ENCODE measurements around the gene SLC35G6.

SLC35G6 gene

GRCh38 chr17:7444682-7445618 lies 36.3 kb upstream of the SLC35G6 start, which contains the start of gene CHRNB1:
TSS of gene CHRNB1 (plus strand) at chr17:7445061. CDS start at chr17:7445128, 67 bp downstream.
- DNase-seq (ENCODE audit: extremely low read depth, low read depth) = no peak
- TF ChIP-seq, protein P1, sequence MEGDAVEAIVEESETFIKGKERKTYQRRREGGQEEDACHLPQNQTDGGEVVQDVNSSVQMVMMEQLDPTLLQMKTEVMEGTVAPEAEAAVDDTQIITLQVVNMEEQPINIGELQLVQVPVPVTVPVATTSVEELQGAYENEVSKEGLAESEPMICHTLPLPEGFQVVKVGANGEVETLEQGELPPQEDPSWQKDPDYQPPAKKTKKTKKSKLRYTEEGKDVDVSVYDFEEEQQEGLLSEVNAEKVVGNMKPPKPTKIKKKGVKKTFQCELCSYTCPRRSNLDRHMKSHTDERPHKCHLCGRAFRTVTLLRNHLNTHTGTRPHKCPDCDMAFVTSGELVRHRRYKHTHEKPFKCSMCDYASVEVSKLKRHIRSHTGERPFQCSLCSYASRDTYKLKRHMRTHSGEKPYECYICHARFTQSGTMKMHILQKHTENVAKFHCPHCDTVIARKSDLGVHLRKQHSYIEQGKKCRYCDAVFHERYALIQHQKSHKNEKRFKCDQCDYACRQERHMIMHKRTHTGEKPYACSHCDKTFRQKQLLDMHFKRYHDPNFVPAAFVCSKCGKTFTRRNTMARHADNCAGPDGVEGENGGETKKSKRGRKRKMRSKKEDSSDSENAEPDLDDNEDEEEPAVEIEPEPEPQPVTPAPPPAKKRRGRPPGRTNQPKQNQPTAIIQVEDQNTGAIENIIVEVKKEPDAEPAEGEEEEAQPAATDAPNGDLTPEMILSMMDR (IDR thresholded peaks at IDR 0.05; ENCODE audit: low read depth, low read length) = no peak

GRCh38 chr17:7445619-7445968 lies 35.7 kb upstream of the SLC35G6 start:
- DNase-seq (ENCODE audit: extremely low read depth, low read depth) = no peak
- TF ChIP-seq, protein P1 (IDR thresholded peaks at IDR 0.05; ENCODE audit: low read depth, low read length) = no peak

DNA sequence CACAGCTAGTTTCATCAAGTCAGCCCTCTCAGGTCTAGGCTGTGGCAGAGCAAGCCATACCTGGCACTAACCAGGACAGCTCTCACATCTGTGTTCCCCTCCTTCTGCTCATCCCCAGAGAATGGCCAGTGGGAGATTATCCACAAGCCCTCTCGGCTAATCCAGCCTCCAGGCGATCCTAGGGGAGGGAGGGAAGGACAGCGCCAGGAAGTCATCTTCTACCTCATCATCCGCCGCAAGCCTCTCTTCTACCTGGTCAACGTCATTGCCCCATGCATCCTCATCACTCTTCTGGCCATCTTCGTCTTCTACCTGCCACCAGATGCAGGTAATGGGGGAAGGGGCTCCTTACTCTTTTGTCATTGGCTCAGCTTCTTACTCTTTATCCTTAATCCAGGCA lies 32.8 kb upstream of the SLC35G6 start:
- no peak for DNase-seq (ENCODE audit: extremely low read depth, low read depth)
- TF ChIP-seq, protein P1 (IDR thresholded peaks at IDR 0.05; ENCODE audit: low read depth, low read length) = no peak

DNA sequence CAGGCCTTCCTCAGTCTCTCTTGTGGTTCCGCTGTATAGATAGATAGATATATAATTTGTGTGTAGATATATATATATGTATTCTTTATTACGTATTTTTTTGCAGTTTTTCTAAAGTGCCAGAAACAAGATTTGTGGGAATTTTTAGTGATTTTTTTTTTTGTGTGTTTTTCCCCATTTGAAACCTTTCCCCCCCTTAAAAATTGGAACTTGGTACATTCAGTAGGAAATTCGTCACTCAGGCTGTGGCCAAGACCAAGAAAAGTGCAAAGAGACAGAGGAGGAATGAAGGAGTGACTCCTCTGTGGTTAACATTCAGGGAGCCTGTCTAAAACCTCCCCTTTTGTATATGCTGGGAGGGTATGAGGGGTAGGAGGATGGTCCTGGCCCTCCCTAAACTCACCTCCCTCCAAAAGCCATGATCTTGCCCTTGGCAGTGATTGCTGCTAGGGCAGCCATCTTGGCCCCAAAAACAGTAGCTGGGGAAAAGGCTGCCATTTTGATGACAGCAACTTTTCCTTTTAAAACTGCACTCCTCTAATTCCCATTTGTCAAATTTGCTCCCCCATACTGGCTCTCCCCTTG lies 21.2 kb upstream of the SLC35G6 start:
- no peak for DNase-seq (ENCODE audit: extremely low read depth, low read depth)
- TF ChIP-seq, protein P1 (IDR thresholded peaks at IDR 0.05; ENCODE audit: low read depth, low read length) = no peak

- DNase-seq (ENCODE audit: extremely low read depth, low read depth) = no peak
- TF ChIP-seq, protein P1 (IDR thresholded peaks at IDR 0.05; ENCODE audit: low read depth, low read length) = no peak
These were observed 20.2 kb upstream of the SLC35G6 start for GRCh38 chr17:7460850-7461660.

GRCh38 chr17:7462474-7463371 lies 18.5 kb upstream of the SLC35G6 start:
- TF ChIP-seq, protein P1 (IDR thresholded peaks at IDR 0.05; ENCODE audit: low read depth, low read length) = no peak
- DNase-seq (ENCODE audit: extremely low read depth, low read depth) = no peak

All from AG09319 (cell line).